Esophagus muscularis mucosa (tissue), 4 donors: ENCODE results near the gene TNFSF18. TPM values are rescaled to one million over a fixed set of nuclear protein-coding genes. Genes with fewer than 3 reads are reported as not detected.
"Not testable (repeated sequence)": the region's sequence is repeated elsewhere in the genome, so short reads cannot be mapped to it uniquely, and the experiment has no call there.

Experiments used
- DNase-seq: peaks from one replicate; pipeline ENCODE4 v3.0.0-alpha.2; 2017; ENCODE audit errors: extremely low spot score
- H3K27ac ChIP-seq, 4 donors: fragments of 200-600 bp; sonication (generic); replicated peaks in 1 of 4; 1 replicate in 3 of 4; 2 replicates in 1 of 4; pipeline ENCODE4 v1.5.1; 2016 to 2019; ENCODE audit warnings: mild to moderate bottlenecking in 1 of 4
- H3K27me3 ChIP-seq, 4 donors: fragments of 200-600 bp; sonication (generic); one replicate each; pipeline versions ENCODE4 v1.5.1 to v1.6.0; 2016 to 2019
- H3K36me3 ChIP-seq, 4 donors: fragments of 200-600 bp; sonication (generic); one replicate each; pipeline ENCODE4 v1.5.1; 2016 to 2019
- H3K4me1 ChIP-seq, 4 donors: fragments of 200-600 bp; sonication (generic); one replicate each; pipeline ENCODE4 v1.5.1; 2016 to 2019
- H3K4me3 ChIP-seq, 4 donors: fragments of 200-600 bp; sonication (generic); 1 replicate in 2 of 4; 2 replicates in 2 of 4; pipeline ENCODE4 v1.5.1; 2016 to 2019; ENCODE audit warnings: mild to moderate bottlenecking in 4 of 4, moderate library complexity in 1 of 4
- H3K9me3 ChIP-seq, 4 donors: fragments of 200-600 bp; sonication (generic); 1 replicate in 3 of 4; 2 replicates in 1 of 4; pipeline ENCODE4 v1.5.1; 2016 to 2019
- CTCF ChIP-seq, 3 experiments: fragments of 200-600 bp in 2 of 3; fragments of 450-650 bp in 1 of 3; sonication (generic) in 2 of 3; IDR thresholded peaks; one replicate each; pipeline ENCODE4 v1.5.1; 2017 to 2019; ENCODE audit warnings: antibody characterized with exemption in 3 of 3, mild to moderate bottlenecking in 2 of 3, moderate library complexity in 1 of 3
- EP300 ChIP-seq: sonication (generic); formaldehyde crosslinking; IDR thresholded peaks from one replicate; pipeline ENCODE4 v1.6.1; 2017; ENCODE audit warnings: antibody characterized with exemption
- POLR2A ChIP-seq: fragments of 450-650 bp; IDR thresholded peaks from one replicate; pipeline ENCODE4 v1.6.1; 2017; ENCODE audit warnings: antibody characterized with exemption, moderate library complexity, mild to moderate bottlenecking, low read depth
- POLR2AphosphoS5 ChIP-seq, 2 donors: sonication (generic); formaldehyde crosslinking; IDR thresholded peaks; one replicate each; pipeline ENCODE4 v1.6.1; 2017; ENCODE audit warnings: antibody characterized with exemption in 2 of 2
- WGBS: methylation state at CpG from one replicate; pipeline ENCODE4 v1.1.5; 2018; 5-methylcytosine and 5-hydroxymethylcytosine counted together
- intact Hi-C: fragments of 100-400 bp; cut with DNase I; formaldehyde crosslinking; loops from one replicate; pipeline ENCODE4 v1.15.1; 2023
- total RNA-seq, 4 donors: library from RNA; depleted of rRNA; stranded (reverse); fragments of >200 nt; gene quantifications; one replicate each; pipeline versions ENCODE4 v1.1.0 to v1.2.1, GENCODE V29; 2016

Gene TNFSF18
- total RNA-seq, 4 donors from 2014 or later, result 0.17 to 0.42 TPM; not detected in 2

- intact Hi-C loops, result no loop called here
- H3K27me3 ChIP-seq, result no peaks in the 10 kb centered on the region
- TF ChIP-seq POLR2A, result no peak
- no peak for TF ChIP-seq POLR2AphosphoS5 (IDR thresholded peaks at IDR 0.05)
- TF ChIP-seq CTCF (IDR thresholded peaks at IDR 0.05), result no peak
- TF ChIP-seq EP300, result no peak
- no peaks in the 10 kb centered on the region for H3K36me3 ChIP-seq
- WGBS, result 82% methylated on average over 6 of the region's 6 CpGs
- H3K9me3 ChIP-seq, result no peaks in the 10 kb centered on the region
- no peaks in the 10 kb centered on the region for H3K4me1 ChIP-seq
- no peak overlapping the region for H3K4me3 ChIP-seq
- H3K27ac ChIP-seq, result no peak overlapping the region
- DNase-seq, result no peak
Observed at GRCh38 chr1:173095632-173096031, 44.9 kb upstream of the TNFSF18 start.

GRCh38 chr1:173094541-173094940 is 43.8 kb upstream of the TNFSF18 start:
- H3K9me3 ChIP-seq, result no peaks in the 10 kb centered on the region
- no peaks in the 10 kb centered on the region for H3K4me1 ChIP-seq
- DNase-seq, result no peak
- no peak overlapping the region for H3K4me3 ChIP-seq
- TF ChIP-seq EP300, result no peak
- TF ChIP-seq POLR2AphosphoS5 (IDR thresholded peaks at IDR 0.05), result no peak
- TF ChIP-seq CTCF (IDR thresholded peaks at IDR 0.05), result no peak
- TF ChIP-seq POLR2A, result no peak
- H3K36me3 ChIP-seq, result no peaks in the 10 kb centered on the region
- no peak overlapping the region for H3K27ac ChIP-seq
- H3K27me3 ChIP-seq, result no peaks in the 10 kb centered on the region
- 92% methylated on average over 4 of the region's 4 CpGs for WGBS
- intact Hi-C loops, result no loop called here

- no peaks in the 10 kb centered on the region for H3K36me3 ChIP-seq
- TF ChIP-seq CTCF (IDR thresholded peaks at IDR 0.05) (no peak), POLR2A (no peak), EP300 (no peak), POLR2AphosphoS5 (IDR thresholded peaks at IDR 0.05) (no peak)
- no peaks in the 10 kb centered on the region for H3K4me1 ChIP-seq
- no peak overlapping the region for H3K4me3 ChIP-seq
- no peaks in the 10 kb centered on the region for H3K27me3 ChIP-seq
- intact Hi-C loops, result no loop called here
- H3K9me3 ChIP-seq, result no peaks in the 10 kb centered on the region
- DNase-seq, result no peak
- no peak overlapping the region for H3K27ac ChIP-seq
Observed at GRCh38 chr1:173093691-173094445, 43.1 kb upstream of the TNFSF18 start.

- Histone ChIP-seq H3K9me3 (no peaks in the 10 kb centered on the region), H3K27ac (no peak overlapping the region), H3K4me3 (no peak overlapping the region), H3K4me1 (peaks cover 0 to 11% (median 0%) of the 10 kb centered on the region in 4 donors), H3K27me3 (no peaks in the 10 kb centered on the region), H3K36me3 (no peaks in the 10 kb centered on the region)
- WGBS, result 95% methylated on average over 6 of the region's 6 CpGs
- TF ChIP-seq POLR2A (no peak), EP300 (no peak), CTCF (IDR thresholded peaks at IDR 0.05) (no peak), POLR2AphosphoS5 (IDR thresholded peaks at IDR 0.05) (no peak)
- intact Hi-C loops, result no loop called here
- no peak for DNase-seq
Observed at GRCh38 chr1:173084292-173084691, 33.6 kb upstream of the TNFSF18 start.

GRCh38 chr1:173082913-173083312 is 32.2 kb upstream of the TNFSF18 start:
- no peak for DNase-seq
- intact Hi-C loops, result no loop called here
- Histone ChIP-seq H3K4me3 (no peak overlapping the region), H3K4me1 (peaks cover 0 to 7% (median 0%) of the 10 kb centered on the region in 4 donors), H3K36me3 (no peaks in the 10 kb centered on the region), H3K27me3 (no peaks in the 10 kb centered on the region), H3K9me3 (no peaks in the 10 kb centered on the region), H3K27ac (no peak overlapping the region)
- TF ChIP-seq EP300 (no peak), POLR2AphosphoS5 (IDR thresholded peaks at IDR 0.05) (no peak), POLR2A (no peak), CTCF (IDR thresholded peaks at IDR 0.05) (no peak)
- WGBS, result 86% methylated on average over 1 of the region's 1 CpG

GRCh38 chr1:173074217-173074616 is 23.5 kb upstream of the TNFSF18 start:
- intact Hi-C loops, H3K36me3 ChIP-seq, H3K27me3 ChIP-seq, DNase-seq, H3K4me3 ChIP-seq, H3K27ac ChIP-seq, H3K4me1 ChIP-seq, H3K9me3 ChIP-seq: not testable (repeated sequence)
- 93% methylated on average over 3 of the region's 6 CpGs for WGBS
